HepG2 (cell line): ENCODE results near the gene WDR87. TPM values are rescaled to one million over a fixed set of nuclear protein-coding genes. Genes with fewer than 3 reads are reported as not detected.

ENCODE experiments used
- ATAC-seq: fragments of 200-7000 bp; cut with Tn5 transposase; 3 replicates; pipeline ENCODE4 v1.9.1; 2020; ENCODE audit warnings: mild to moderate bottlenecking, moderate library complexity
- BruUV-seq: library from RNA; stranded (reverse); fragments of 400-500 nt; replicated peaks from 2 replicates; lab custom pipeline; 2021; lab: Mats Ljungman, UMichigan
- CTCF ChIA-PET: fragments of 300-600 bp; formaldehyde crosslinking; extraction: SDS; loops from one replicate; lab custom pipeline; 2021; ENCODE audit warnings: low total read pairs, inconsistent platforms, low intra/inter-chr PET ratio; lab: Yijun Ruan, JAX
- POLR2A ChIA-PET: fragments of 350-600 bp; sonication (Branson Sonifier 250); formaldehyde crosslinking; loops from one replicate; lab custom pipeline; 2020; ENCODE audit warnings: antibody characterized with exemption, inconsistent platforms; lab: Yijun Ruan, JAX
- DNase-seq: peaks from one replicate; pipeline ENCODE4 v3.0.0-alpha.2; 2015; ENCODE audit warnings: low spot score
- FAIRE-seq: peaks from 3 replicates; lab custom pipeline; 2011; peaks lifted over from hg19 to GRCh38; lab: Jason Lieb, UNC
- H2AFZ ChIP-seq: one replicate; pipeline ENCODE4 v1.6.1; 2011; ENCODE audit warnings: low read length, inconsistent platforms
- H3K27ac ChIP-seq: fragments of 300-600 bp; 3 replicates; pipeline ENCODE4 v1.8.0; 2011; ENCODE audit warnings: mixed run types, mild to moderate bottlenecking, mixed read lengths, low read length, inconsistent platforms; ENCODE audit not compliant: insufficient read depth; ENCODE audit errors: extremely low read length
- H3K27me3 ChIP-seq, 2 experiments: fragments of 200-600 bp in 1 of 2; 2 replicates in 1 of 2; 3 replicates in 1 of 2; pipeline versions ENCODE4 v1.6.0 to v1.8.0; 2011; ENCODE audit warnings: low read length in 2 of 2, mild to moderate bottlenecking in 2 of 2, moderate library complexity in 2 of 2, inconsistent platforms in 1 of 2; ENCODE audit not compliant: insufficient read depth in 2 of 2, control insufficient read depth in 1 of 2
- H3K36me3 ChIP-seq, 2 experiments: fragments of 200-600 bp in 1 of 2; replicated peaks in 1 of 2; 2 replicates in 1 of 2; 3 replicates in 1 of 2; pipeline versions ENCODE4 v1.5.1 to v1.8.0; 2011; ENCODE audit warnings: low read length in 2 of 2, inconsistent platforms in 1 of 2; ENCODE audit not compliant: insufficient read depth in 2 of 2, control insufficient read depth in 1 of 2
- H3K4me1 ChIP-seq: 2 replicates; pipeline ENCODE4 v1.5.1; 2012; ENCODE audit warnings: low read length, inconsistent platforms; ENCODE audit not compliant: insufficient read depth
- H3K4me2 ChIP-seq: 2 replicates; pipeline ENCODE4 v1.6.0; 2011; ENCODE audit warnings: low read depth, low read length, inconsistent platforms
- H3K4me3 ChIP-seq, 3 experiments: fragments of 200-600 bp in 1 of 3; sonication (generic), shearing (Covaris generic) in 1 of 3; replicated peaks in 1 of 3; 2 replicates each; pipeline ENCODE4 v1.5.1; 2011 to 2016; ENCODE audit warnings: low read length in 3 of 3, inconsistent platforms in 2 of 3, low read depth in 2 of 3, mild to moderate bottlenecking in 2 of 3, control low read depth in 1 of 3, mixed read lengths in 1 of 3; ENCODE audit not compliant: insufficient read depth in 1 of 3
- H3K79me2 ChIP-seq: one replicate; pipeline ENCODE4 v1.6.1; 2011; ENCODE audit warnings: low read length, inconsistent platforms; ENCODE audit not compliant: insufficient read depth
- H3K9ac ChIP-seq: 2 replicates; pipeline ENCODE4 v1.6.0; 2011; ENCODE audit warnings: mild to moderate bottlenecking, low read depth, low read length, inconsistent platforms; ENCODE audit not compliant: insufficient read depth
- H3K9me3 ChIP-seq: 2 replicates; pipeline ENCODE4 v1.5.1; 2012; ENCODE audit warnings: mild to moderate bottlenecking, low read length
- H4K20me1 ChIP-seq: 2 replicates; pipeline ENCODE4 v1.6.0; 2011; ENCODE audit warnings: inconsistent platforms, mild to moderate bottlenecking, low read length, moderate library complexity; ENCODE audit not compliant: insufficient read depth
- FOXK1 ChIP-seq: sonication (generic); formaldehyde crosslinking; IDR thresholded peaks from 2 replicates; pipeline ENCODE4 v1.4.0; 2020; ENCODE audit warnings: low read depth, missing genetic modification reagents, borderline replicate concordance
- JUNB ChIP-seq: sonication (generic); formaldehyde crosslinking; IDR thresholded peaks from 2 replicates; pipeline ENCODE4 v1.8.0; 2022; ENCODE audit warnings: missing genetic modification reagents, mild to moderate bottlenecking, borderline replicate concordance
- NFIB ChIP-seq: sonication (generic); formaldehyde crosslinking; IDR thresholded peaks from 2 replicates; pipeline ENCODE4 v1.9.0; 2021; ENCODE audit warnings: missing genetic modification reagents, mild to moderate bottlenecking, borderline replicate concordance
- PAF1 ChIP-seq: IDR thresholded peaks from 2 replicates; pipeline ENCODE4 v1.6.1; 2016; ENCODE audit warnings: missing genetic modification reagents, missing compliant biosample characterization
- REPIN1 ChIP-seq: sonication (generic); formaldehyde crosslinking; IDR thresholded peaks from 2 replicates; pipeline ENCODE4 v1.8.0; 2022; ENCODE audit warnings: missing genetic modification reagents, low read depth, mild to moderate bottlenecking, borderline replicate concordance
- SIN3B ChIP-seq: fragments of 150-350 bp; IDR thresholded peaks from 2 replicates; pipeline ENCODE4 v1.6.1; 2014; ENCODE audit warnings: low read length
- SMC3 ChIP-seq: IDR thresholded peaks from 2 replicates; pipeline ENCODE4 v1.6.1; 2011; ENCODE audit warnings: low read length, improper control_type of control experiment
- TEF ChIP-seq: sonication (generic); formaldehyde crosslinking; IDR thresholded peaks from 2 replicates; pipeline ENCODE4 v1.5.0; 2020; ENCODE audit warnings: missing genetic modification reagents
- YY1 ChIP-seq: IDR thresholded peaks from 2 replicates; pipeline ENCODE4 v1.6.1; 2011; ENCODE audit warnings: low read length, low read depth, moderate library complexity, mild to moderate bottlenecking; ENCODE audit not compliant: insufficient read depth, insufficient replicate concordance
- WGBS: methylation state at CpG from one replicate; pipeline ENCODE4 v1.1.6; 2017; ENCODE audit warnings: low lambda C conversion rate; 5-methylcytosine and 5-hydroxymethylcytosine counted together
- in situ Hi-C: cut with HindIII; loops from 2 replicates; pipeline ENCODE4 v1.10.0; 2017; ENCODE audit warnings: low pct_unique_long_range_greater_than_20kb; ENCODE audit not compliant: extremely low pct_ligation_motif_present
- intact Hi-C: fragments of 100-400 bp; cut with micrococcal nuclease; formaldehyde crosslinking; loops from one replicate; pipeline ENCODE4 v1.10.0; 2022; ENCODE audit not compliant: unreplicated experiment
- polyA plus RNA-seq, 8 experiments: library from polyadenylated mRNA; depleted of rRNA in 3 of 8; stranded (reverse) in 7 of 8; unstranded in 1 of 8; fragments of >200 nt; fragmentation: Illumina TruSeq in 4 of 8; extraction: Trizol in 4 of 8; gene quantifications; 2 replicates each; pipeline versions ENCODE4 v1.2.1 to v1.2.3, GENCODE V29; 2011 to 2016; ENCODE audit warnings: low read depth in 4 of 8, missing spikeins in 1 of 8, mixed read lengths in 1 of 8; ENCODE audit not compliant: insufficient read depth in 1 of 8
- total RNA-seq, 5 experiments: library from RNA; depleted of rRNA; stranded (reverse); fragments of >200 nt; fragmentation: Illumina TruSeq; extraction: Trizol; gene quantifications; 2 replicates each; pipeline ENCODE4 v1.2.3, GENCODE V29; 2016; ENCODE audit warnings: low read depth in 1 of 5
- TF ChIP-seq, protein P1 (sequence below): sonication (generic); formaldehyde crosslinking; IDR thresholded peaks from 2 replicates; pipeline ENCODE4 v1.4.0; 2020; ENCODE audit warnings: missing genetic modification reagents, borderline replicate concordance

Gene WDR87
- total and polyA plus RNA-seq, 2 of the 13 experiments (the other 11 are each of a cell fraction or from before 2014, with no cell fraction given): not detected

DNA sequence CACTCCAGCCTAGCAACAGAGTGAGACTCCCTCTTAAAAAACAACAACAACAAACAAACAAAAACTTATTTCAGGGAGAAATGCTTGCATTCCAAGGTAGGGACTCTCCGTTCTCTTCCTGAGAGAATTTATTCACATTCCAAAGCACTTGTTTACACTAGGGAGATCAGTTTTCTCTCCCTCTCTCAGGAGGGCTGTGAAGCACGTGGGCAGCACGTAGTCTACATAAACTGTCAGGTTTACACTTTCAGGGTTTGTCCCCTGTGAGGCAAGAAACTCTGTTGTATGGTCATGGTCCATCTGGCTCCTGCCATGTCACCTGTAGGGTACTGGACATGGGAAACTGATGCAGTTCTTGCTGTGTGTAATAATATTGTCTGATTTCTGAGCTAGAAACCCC lies 31.6 kb downstream of the WDR87 start (continued):
- TF ChIP-seq, protein P1, sequence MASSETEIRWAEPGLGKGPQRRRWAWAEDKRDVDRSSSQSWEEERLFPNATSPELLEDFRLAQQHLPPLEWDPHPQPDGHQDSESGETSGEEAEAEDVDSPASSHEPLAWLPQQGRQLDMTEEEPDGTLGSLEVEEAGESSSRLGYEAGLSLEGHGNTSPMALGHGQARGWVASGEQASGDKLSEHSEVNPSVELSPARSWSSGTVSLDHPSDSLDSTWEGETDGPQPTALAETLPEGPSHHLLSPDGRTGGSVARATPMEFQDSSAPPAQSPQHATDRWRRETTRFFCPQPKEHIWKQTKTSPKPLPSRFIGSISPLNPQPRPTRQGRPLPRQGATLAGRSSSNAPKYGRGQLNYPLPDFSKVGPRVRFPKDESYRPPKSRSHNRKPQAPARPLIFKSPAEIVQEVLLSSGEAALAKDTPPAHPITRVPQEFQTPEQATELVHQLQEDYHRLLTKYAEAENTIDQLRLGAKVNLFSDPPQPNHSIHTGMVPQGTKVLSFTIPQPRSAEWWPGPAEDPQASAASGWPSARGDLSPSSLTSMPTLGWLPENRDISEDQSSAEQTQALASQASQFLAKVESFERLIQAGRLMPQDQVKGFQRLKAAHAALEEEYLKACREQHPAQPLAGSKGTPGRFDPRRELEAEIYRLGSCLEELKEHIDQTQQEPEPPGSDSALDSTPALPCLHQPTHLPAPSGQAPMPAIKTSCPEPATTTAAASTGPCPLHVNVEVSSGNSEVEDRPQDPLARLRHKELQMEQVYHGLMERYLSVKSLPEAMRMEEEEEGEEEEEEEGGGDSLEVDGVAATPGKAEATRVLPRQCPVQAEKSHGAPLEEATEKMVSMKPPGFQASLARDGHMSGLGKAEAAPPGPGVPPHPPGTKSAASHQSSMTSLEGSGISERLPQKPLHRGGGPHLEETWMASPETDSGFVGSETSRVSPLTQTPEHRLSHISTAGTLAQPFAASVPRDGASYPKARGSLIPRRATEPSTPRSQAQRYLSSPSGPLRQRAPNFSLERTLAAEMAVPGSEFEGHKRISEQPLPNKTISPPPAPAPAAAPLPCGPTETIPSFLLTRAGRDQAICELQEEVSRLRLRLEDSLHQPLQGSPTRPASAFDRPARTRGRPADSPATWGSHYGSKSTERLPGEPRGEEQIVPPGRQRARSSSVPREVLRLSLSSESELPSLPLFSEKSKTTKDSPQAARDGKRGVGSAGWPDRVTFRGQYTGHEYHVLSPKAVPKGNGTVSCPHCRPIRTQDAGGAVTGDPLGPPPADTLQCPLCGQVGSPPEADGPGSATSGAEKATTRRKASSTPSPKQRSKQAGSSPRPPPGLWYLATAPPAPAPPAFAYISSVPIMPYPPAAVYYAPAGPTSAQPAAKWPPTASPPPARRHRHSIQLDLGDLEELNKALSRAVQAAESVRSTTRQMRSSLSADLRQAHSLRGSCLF (CRISPR knock-in tag): no peak
- TF ChIP-seq JUNB (CRISPR knock-in tag): no peak
- TF ChIP-seq YY1: no peak

- no peak overlapping the region for H2AFZ ChIP-seq
- no peaks in the 10 kb centered on the region for H3K27me3 ChIP-seq
- H3K9me3 ChIP-seq: peaks cover 6% of the 10 kb centered on the region; the same call in 1 of the 2 replicates
- no peak for DNase-seq
- no peak overlapping the region for H3K27ac ChIP-seq
- intact Hi-C loops (no loop called here), in situ Hi-C loops (no loop called here)
- no peak for FAIRE-seq
- H3K36me3 ChIP-seq: no peaks in the 10 kb centered on the region
- H3K4me1 ChIP-seq: peaks cover 21% of the 10 kb centered on the region
- BruUV-seq: no TSS peak
- H3K4me3 ChIP-seq: no peak overlapping the region
- no peaks in the 10 kb centered on the region for H3K79me2 ChIP-seq
- no peak overlapping the region for H3K9ac ChIP-seq
- TF ChIP-seq FOXK1 (CRISPR knock-in tag) (no peak), SIN3B (no peak), NFIB (CRISPR knock-in tag) (no peak), TEF (CRISPR knock-in tag) (no peak), SMC3 (no peak), PAF1 (CRISPR knock-in tag) (no peak), REPIN1 (CRISPR knock-in tag) (no peak)
- ChIA-PET POLR2A (no interaction called here), CTCF (no interaction called here)
- WGBS: 11% methylated on average over 5 of the region's 5 CpGs
- no peak; the same call in 2 of the 3 replicates for ATAC-seq
- H3K4me2 ChIP-seq: no peak overlapping the region
- no peaks in the 10 kb centered on the region for H4K20me1 ChIP-seq
Measured at GRCh38 chr19:37872383-37872782, 34.0 kb downstream of the WDR87 start.
